Natural killer cell (primary cell): ENCODE data around the gene STAP2. TPM values are rescaled to one million over a fixed set of nuclear protein-coding genes. Genes with fewer than 3 reads are reported as not detected.

ENCODE experiments used
- ATAC-seq, 3 donors: fragments of 150-1000 bp in 2 of 3; fragments of 200-7000 bp in 1 of 3; cut with Tn5 transposase; 1 replicate in 1 of 3; 2 replicates in 2 of 3; pipeline ENCODE4 v1.10.0; 2021; ENCODE audit warnings: mild to moderate bottlenecking in 2 of 3, moderate library complexity in 2 of 3
- DNase-seq, 2 donors: peaks; one replicate each; pipeline versions ENCODE4 v3.0.0 to v3.0.0-alpha.2; 2013 to 2021; ENCODE audit warnings: mixed read lengths in 1 of 2
- H3K27ac ChIP-seq: one replicate; pipeline ENCODE4 v1.5.1; 2013; ENCODE audit warnings: mild to moderate bottlenecking, low read length
- H3K27me3 ChIP-seq: one replicate; pipeline ENCODE4 v1.6.1; 2013; ENCODE audit warnings: low read length; ENCODE audit not compliant: control insufficient read depth, insufficient read depth
- H3K36me3 ChIP-seq: one replicate; pipeline ENCODE4 v1.6.1; 2013; ENCODE audit warnings: low read length; ENCODE audit not compliant: control insufficient read depth, insufficient read depth
- H3K4me1 ChIP-seq: one replicate; pipeline ENCODE4 v1.6.1; 2013; ENCODE audit warnings: low read length; ENCODE audit not compliant: control insufficient read depth, insufficient read depth
- H3K4me3 ChIP-seq: one replicate; pipeline ENCODE4 v1.5.1; 2013; ENCODE audit warnings: low read length
- H3K9me3 ChIP-seq: one replicate; pipeline ENCODE4 v1.6.1; 2013; ENCODE audit warnings: low read length; ENCODE audit not compliant: control insufficient read depth, insufficient read depth
- H3K27ac Mint-ChIP-seq, 2 donors: one replicate each; pipeline ENCODE4 v1.8.0; 2022; ENCODE audit warnings: mild to moderate bottlenecking in 2 of 2, mixed read lengths in 2 of 2, moderate library complexity in 1 of 2
- H3K27me3 Mint-ChIP-seq, 2 donors: one replicate each; pipeline ENCODE4 v1.8.0; 2022; ENCODE audit warnings: low read depth in 2 of 2, mixed read lengths in 2 of 2
- H3K36me3 Mint-ChIP-seq: one replicate; pipeline ENCODE4 v1.8.0; 2022; ENCODE audit warnings: mixed read lengths
- H3K4me1 Mint-ChIP-seq, 2 donors: one replicate each; pipeline ENCODE4 v1.8.0; 2022; ENCODE audit warnings: mixed read lengths in 2 of 2
- H3K4me3 Mint-ChIP-seq: one replicate; pipeline ENCODE4 v1.8.0; 2022; ENCODE audit warnings: mild to moderate bottlenecking, moderate library complexity, mixed read lengths
- H3K9me3 Mint-ChIP-seq, 2 donors: one replicate each; pipeline ENCODE4 v1.8.0; 2022; ENCODE audit warnings: mixed read lengths in 2 of 2
- WGBS: methylation state at CpG from one replicate; pipeline ENCODE4 v1.1.7; 2013; ENCODE audit warnings: missing lambda C conversion rate; ENCODE audit not compliant: insufficient coverage; 5-methylcytosine and 5-hydroxymethylcytosine counted together
- intact Hi-C: fragments of 100-400 bp; cut with micrococcal nuclease; formaldehyde crosslinking; loops from one replicate; pipeline ENCODE4 v1.14.2; 2022
- total RNA-seq, 4 donors: library from RNA; stranded (reverse); fragments of 120-200 nt in 1 of 4; gene quantifications; one replicate each; pipeline versions ENCODE4 v1.2.3 to v1.2.4, GENCODE V29; 2013 to 2022
- TF ChIP-seq, protein P1 (sequence below): fragments of 200-600 bp; IDR thresholded peaks from one replicate; pipeline ENCODE4 v1.8.0; 2022; ENCODE audit warnings: antibody characterized with exemption

The STAP2 gene
- total RNA-seq, 3 donors from 2014 or later (not counting 1 experiment from before 2014, with no cell fraction given), result 1.4 to 3.3 (median 2.0) TPM

- H3K4me3 Mint-ChIP-seq, result peak overlapping the region; percentile 67
- no peaks in the 10 kb centered on the region for H3K36me3 ChIP-seq
- TF ChIP-seq, protein P1, sequence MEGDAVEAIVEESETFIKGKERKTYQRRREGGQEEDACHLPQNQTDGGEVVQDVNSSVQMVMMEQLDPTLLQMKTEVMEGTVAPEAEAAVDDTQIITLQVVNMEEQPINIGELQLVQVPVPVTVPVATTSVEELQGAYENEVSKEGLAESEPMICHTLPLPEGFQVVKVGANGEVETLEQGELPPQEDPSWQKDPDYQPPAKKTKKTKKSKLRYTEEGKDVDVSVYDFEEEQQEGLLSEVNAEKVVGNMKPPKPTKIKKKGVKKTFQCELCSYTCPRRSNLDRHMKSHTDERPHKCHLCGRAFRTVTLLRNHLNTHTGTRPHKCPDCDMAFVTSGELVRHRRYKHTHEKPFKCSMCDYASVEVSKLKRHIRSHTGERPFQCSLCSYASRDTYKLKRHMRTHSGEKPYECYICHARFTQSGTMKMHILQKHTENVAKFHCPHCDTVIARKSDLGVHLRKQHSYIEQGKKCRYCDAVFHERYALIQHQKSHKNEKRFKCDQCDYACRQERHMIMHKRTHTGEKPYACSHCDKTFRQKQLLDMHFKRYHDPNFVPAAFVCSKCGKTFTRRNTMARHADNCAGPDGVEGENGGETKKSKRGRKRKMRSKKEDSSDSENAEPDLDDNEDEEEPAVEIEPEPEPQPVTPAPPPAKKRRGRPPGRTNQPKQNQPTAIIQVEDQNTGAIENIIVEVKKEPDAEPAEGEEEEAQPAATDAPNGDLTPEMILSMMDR, result no peak
- H3K27me3 Mint-ChIP-seq, result no peaks in the 10 kb centered on the region
- no peaks in the 10 kb centered on the region for H3K9me3 ChIP-seq
- H3K4me3 ChIP-seq, result no peak overlapping the region
- WGBS, result 53% methylated on average over 13 of the region's 13 CpGs
- H3K4me1 Mint-ChIP-seq, result peaks cover 16 to 33% of the 10 kb centered on the region in 2 donors
- DNase-seq (no peak), ATAC-seq (no peak)
- no peaks in the 10 kb centered on the region for H3K36me3 Mint-ChIP-seq
- no peak overlapping the region for H3K27ac Mint-ChIP-seq
- H3K27ac ChIP-seq, result no peak overlapping the region
- H3K27me3 ChIP-seq, result no peaks in the 10 kb centered on the region
- peaks cover 30% of the 10 kb centered on the region for H3K4me1 ChIP-seq
- intact Hi-C loops, result no loop called here
- no peaks in the 10 kb centered on the region for H3K9me3 Mint-ChIP-seq
Measured at GRCh38 chr19:4326215-4326836, 12.3 kb downstream of the STAP2 start.

DNA sequence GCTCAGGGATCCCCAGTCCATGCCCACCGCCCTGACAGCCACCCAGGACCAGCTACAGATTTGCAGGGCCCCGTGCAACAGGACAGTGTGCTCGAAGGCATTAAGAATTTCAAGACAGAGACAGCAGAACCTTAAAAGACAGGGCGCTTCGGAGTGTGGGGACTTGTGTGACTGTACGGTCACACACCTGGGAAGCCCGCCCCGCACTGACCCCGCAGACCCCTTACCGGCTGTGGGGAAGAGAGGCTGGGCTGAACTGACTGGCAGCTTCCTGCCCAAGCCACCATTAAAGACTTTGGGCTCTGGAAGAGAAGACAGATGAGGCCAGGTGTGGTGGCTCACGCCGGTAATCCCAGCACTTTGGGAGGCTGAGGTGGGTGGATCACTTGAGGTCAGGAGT lies 14.4 kb downstream of the STAP2 start:
- TF ChIP-seq, protein P1, result no peak

DNA sequence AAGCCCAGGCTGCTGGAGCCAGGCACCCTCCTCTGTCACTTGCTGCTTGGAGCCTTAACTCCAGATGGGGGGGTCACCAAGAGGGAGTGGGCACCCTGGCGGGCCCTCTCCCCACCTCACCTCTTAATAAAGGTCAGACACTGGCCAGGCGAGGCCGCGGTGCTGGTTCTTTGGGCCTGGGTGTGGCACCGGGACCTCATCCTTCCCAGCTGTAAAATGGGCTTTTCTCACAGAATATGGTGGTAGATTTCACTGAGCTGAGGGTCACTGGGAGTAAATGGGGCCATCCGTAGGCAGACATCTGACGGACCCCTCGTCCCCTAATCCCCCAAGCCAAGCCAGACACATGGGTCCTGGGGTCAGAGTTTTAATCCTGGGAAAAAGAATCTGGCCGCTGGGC lies 14.9 kb downstream of the STAP2 start:
- Mint-ChIP-seq H3K9me3 (peaks cover 0 to 2% of the 10 kb centered on the region in 2 donors), H3K4me1 (peaks cover 15 to 26% of the 10 kb centered on the region in 2 donors), H3K27me3 (no peaks in the 10 kb centered on the region), H3K36me3 (no peaks in the 10 kb centered on the region), H3K27ac (no peak overlapping the region), H3K4me3 (no peak overlapping the region)
- TF ChIP-seq, protein P1, result no peak
- no peak for ATAC-seq
- H3K27me3 ChIP-seq, result no peaks in the 10 kb centered on the region
- 98% methylated on average over 9 of the region's 9 CpGs for WGBS
- peaks cover 22% of the 10 kb centered on the region for H3K4me1 ChIP-seq
- no peak overlapping the region for H3K27ac ChIP-seq
- intact Hi-C loops, result no loop called here
- no peaks in the 10 kb centered on the region for H3K36me3 ChIP-seq
- no peak overlapping the region for H3K4me3 ChIP-seq
- DNase-seq, result no peak
- no peaks in the 10 kb centered on the region for H3K9me3 ChIP-seq

More for the DNA sequence above, 14.4 kb downstream of the STAP2 start:
- DNase-seq (no peak), ATAC-seq (no peak)
- no peaks in the 10 kb centered on the region for H3K36me3 ChIP-seq
- H3K27ac ChIP-seq, result no peak overlapping the region
- H3K4me3 ChIP-seq, result no peak overlapping the region
- peak overlapping the region; percentile 21 for H3K4me3 Mint-ChIP-seq
- H3K9me3 Mint-ChIP-seq, result peaks cover 0 to 2% of the 10 kb centered on the region in 2 donors
- intact Hi-C loops, result no loop called here
- no peaks in the 10 kb centered on the region for H3K36me3 Mint-ChIP-seq
- no peaks in the 10 kb centered on the region for H3K27me3 Mint-ChIP-seq
- peaks cover 28% of the 10 kb centered on the region for H3K4me1 ChIP-seq
- H3K27ac Mint-ChIP-seq, result no peak overlapping the region
- WGBS, result 92% methylated on average over 10 of the region's 12 CpGs
- no peaks in the 10 kb centered on the region for H3K9me3 ChIP-seq
- H3K27me3 ChIP-seq, result no peaks in the 10 kb centered on the region
- peaks cover 16 to 31% of the 10 kb centered on the region in 2 donors for H3K4me1 Mint-ChIP-seq
